Liver (tissue), 3 donors: Measurements from ENCODE around the gene RTL9.

Source experiments
- GABPA ChIP-seq, 2 donors: IDR thresholded peaks in 1 of 2; conservative IDR thresholded peaks in 1 of 2; 2 replicates each; pipeline ENCODE4 v1.6.1; 2016; ENCODE audit warnings: antibody characterized with exemption in 2 of 2, mild to moderate bottlenecking in 1 of 2, moderate library complexity in 1 of 2
- RAD21 ChIP-seq, 2 donors: IDR thresholded peaks; 2 replicates each; pipeline ENCODE4 v1.6.1; 2016; ENCODE audit warnings: antibody characterized with exemption in 2 of 2, mild to moderate bottlenecking in 2 of 2
- TAF1 ChIP-seq: conservative IDR thresholded peaks from 2 replicates; pipeline ENCODE4 v1.6.1; 2016; ENCODE audit warnings: antibody characterized with exemption, mild to moderate bottlenecking
- ZBTB33 ChIP-seq: IDR thresholded peaks from 2 replicates; pipeline ENCODE4 v1.6.1; 2016; ENCODE audit warnings: antibody characterized with exemption
- TF ChIP-seq, protein P1 (sequence below): fragments of 150-350 bp; IDR thresholded peaks from 2 replicates; pipeline ENCODE4 v1.5.1; 2017; ENCODE audit warnings: improper control_type of control experiment, low read depth, low read length; ENCODE audit not compliant: missing input control
- TF ChIP-seq, protein P2 (sequence below): IDR thresholded peaks from 2 replicates; pipeline ENCODE4 v1.6.1; 2016; ENCODE audit warnings: antibody characterized with exemption
- TF ChIP-seq, protein P3 (sequence below): IDR thresholded peaks from 2 replicates; pipeline ENCODE4 v1.6.1; 2016; ENCODE audit warnings: antibody characterized with exemption
- donor health status: healthy.
- donor health status: healthy.

DNA sequence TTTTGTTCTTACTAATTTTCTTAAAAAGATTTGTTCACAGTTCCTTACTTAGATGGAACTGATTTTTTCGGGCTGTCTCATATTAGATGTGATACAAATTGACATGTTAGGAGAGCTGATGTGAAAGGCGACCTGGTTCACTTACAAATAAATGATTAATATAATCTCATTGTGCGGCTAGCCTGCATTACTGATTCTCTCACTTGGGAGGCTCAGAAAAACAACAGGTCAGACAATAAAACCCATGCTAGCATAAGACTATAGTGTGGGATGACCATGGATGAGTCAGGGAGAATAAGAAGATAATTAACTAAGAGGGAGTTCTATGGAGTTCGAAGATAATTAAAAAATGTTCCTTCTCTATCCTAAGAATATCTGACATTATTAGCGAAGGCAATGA lies 40.8 kb downstream of the RTL9 start:
- TF ChIP-seq, protein P1, sequence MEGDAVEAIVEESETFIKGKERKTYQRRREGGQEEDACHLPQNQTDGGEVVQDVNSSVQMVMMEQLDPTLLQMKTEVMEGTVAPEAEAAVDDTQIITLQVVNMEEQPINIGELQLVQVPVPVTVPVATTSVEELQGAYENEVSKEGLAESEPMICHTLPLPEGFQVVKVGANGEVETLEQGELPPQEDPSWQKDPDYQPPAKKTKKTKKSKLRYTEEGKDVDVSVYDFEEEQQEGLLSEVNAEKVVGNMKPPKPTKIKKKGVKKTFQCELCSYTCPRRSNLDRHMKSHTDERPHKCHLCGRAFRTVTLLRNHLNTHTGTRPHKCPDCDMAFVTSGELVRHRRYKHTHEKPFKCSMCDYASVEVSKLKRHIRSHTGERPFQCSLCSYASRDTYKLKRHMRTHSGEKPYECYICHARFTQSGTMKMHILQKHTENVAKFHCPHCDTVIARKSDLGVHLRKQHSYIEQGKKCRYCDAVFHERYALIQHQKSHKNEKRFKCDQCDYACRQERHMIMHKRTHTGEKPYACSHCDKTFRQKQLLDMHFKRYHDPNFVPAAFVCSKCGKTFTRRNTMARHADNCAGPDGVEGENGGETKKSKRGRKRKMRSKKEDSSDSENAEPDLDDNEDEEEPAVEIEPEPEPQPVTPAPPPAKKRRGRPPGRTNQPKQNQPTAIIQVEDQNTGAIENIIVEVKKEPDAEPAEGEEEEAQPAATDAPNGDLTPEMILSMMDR: no peak
- TF ChIP-seq, protein P2, sequence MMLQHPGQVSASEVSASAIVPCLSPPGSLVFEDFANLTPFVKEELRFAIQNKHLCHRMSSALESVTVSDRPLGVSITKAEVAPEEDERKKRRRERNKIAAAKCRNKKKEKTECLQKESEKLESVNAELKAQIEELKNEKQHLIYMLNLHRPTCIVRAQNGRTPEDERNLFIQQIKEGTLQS: no peak
- TF ChIP-seq, protein P3, sequence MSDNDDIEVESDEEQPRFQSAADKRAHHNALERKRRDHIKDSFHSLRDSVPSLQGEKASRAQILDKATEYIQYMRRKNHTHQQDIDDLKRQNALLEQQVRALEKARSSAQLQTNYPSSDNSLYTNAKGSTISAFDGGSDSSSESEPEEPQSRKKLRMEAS: no peak
- no peak for TF ChIP-seq GABPA (IDR thresholded peaks at IDR 0.05 in 1 of 2, conservative IDR thresholded peaks at IDR 0.05 in 1 of 2)
- no peak for TF ChIP-seq RAD21 (IDR thresholded peaks at IDR 0.05)
- TF ChIP-seq TAF1: no peak
- no peak for TF ChIP-seq ZBTB33
